Measurements from ENCODE around the gene TGFBR1.

DNA sequence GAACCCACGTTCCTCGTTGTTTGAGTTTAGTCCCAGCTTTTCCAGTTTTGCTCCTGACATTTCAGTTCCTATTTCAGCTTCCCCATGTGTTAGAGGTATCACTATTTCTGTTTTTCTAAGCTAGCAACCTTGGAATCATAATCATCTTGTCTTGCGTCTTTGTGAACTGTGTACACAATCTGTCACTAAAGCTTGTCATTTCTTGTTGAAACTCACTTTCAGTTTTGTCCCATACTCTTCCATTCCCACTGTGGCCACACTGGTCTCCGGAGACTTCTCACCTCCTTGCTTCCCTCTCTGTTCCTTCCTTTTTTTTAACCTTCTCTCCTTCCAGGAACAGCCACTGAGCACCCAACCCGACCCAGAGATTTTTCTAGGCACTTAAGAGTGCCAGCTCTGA lies 36.9 kb downstream of the TGFBR1 start:
- TF ChIP-seq ZC3H10 (CRISPR knock-in tag; IDR thresholded peaks at IDR 0.05): no peak
- no peak for TF ChIP-seq BACH2 (CRISPR knock-in tag; IDR thresholded peaks at IDR 0.05; ENCODE audit: borderline replicate concordance)
- no peak for TF ChIP-seq OSR1 (CRISPR knock-in tag; IDR thresholded peaks at IDR 0.05)
- TF ChIP-seq ZFP30 (CRISPR knock-in tag; IDR thresholded peaks at IDR 0.05): no peak
- TF ChIP-seq ARNTL (CRISPR knock-in tag; IDR thresholded peaks at IDR 0.05; ENCODE audit: borderline replicate concordance, low read depth): no peak
- TF ChIP-seq ZFP3 (CRISPR knock-in tag; IDR thresholded peaks at IDR 0.05): no peak
- TF ChIP-seq, protein P1, sequence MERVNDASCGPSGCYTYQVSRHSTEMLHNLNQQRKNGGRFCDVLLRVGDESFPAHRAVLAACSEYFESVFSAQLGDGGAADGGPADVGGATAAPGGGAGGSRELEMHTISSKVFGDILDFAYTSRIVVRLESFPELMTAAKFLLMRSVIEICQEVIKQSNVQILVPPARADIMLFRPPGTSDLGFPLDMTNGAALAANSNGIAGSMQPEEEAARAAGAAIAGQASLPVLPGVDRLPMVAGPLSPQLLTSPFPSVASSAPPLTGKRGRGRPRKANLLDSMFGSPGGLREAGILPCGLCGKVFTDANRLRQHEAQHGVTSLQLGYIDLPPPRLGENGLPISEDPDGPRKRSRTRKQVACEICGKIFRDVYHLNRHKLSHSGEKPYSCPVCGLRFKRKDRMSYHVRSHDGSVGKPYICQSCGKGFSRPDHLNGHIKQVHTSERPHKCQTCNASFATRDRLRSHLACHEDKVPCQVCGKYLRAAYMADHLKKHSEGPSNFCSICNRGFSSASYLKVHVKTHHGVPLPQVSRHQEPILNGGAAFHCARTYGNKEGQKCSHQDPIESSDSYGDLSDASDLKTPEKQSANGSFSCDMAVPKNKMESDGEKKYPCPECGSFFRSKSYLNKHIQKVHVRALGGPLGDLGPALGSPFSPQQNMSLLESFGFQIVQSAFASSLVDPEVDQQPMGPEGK (CRISPR knock-in tag; IDR thresholded peaks at IDR 0.05; ENCODE audit: borderline replicate concordance): no peak
- TF ChIP-seq PPARA (CRISPR knock-in tag; IDR thresholded peaks at IDR 0.05; ENCODE audit: borderline replicate concordance): no peak
- no peak for TF ChIP-seq SNAI2 (CRISPR knock-in tag; IDR thresholded peaks at IDR 0.05)
- TF ChIP-seq, protein P2, sequence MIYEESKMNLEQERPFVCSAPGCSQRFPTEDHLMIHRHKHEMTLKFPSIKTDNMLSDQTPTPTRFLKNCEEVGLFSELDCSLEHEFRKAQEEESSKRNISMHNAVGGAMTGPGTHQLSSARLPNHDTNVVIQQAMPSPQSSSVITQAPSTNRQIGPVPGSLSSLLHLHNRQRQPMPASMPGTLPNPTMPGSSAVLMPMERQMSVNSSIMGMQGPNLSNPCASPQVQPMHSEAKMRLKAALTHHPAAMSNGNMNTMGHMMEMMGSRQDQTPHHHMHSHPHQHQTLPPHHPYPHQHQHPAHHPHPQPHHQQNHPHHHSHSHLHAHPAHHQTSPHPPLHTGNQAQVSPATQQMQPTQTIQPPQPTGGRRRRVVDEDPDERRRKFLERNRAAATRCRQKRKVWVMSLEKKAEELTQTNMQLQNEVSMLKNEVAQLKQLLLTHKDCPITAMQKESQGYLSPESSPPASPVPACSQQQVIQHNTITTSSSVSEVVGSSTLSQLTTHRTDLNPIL (CRISPR knock-in tag; IDR thresholded peaks at IDR 0.05; ENCODE audit: low read depth): no peak
- no peak for TF ChIP-seq ISL1 (CRISPR knock-in tag; IDR thresholded peaks at IDR 0.05)
- TF ChIP-seq TOX (CRISPR knock-in tag; IDR thresholded peaks at IDR 0.05; ENCODE audit: borderline replicate concordance): no peak
- TF ChIP-seq TSHZ2 (CRISPR knock-in tag; IDR thresholded peaks at IDR 0.05): no peak
- no peak for TF ChIP-seq RARB (CRISPR knock-in tag; IDR thresholded peaks at IDR 0.05)

Data from SK-N-SH treated with all-trans-retinoic acid at 6 μM for 48 hours (cell line).